Left lung (tissue), 10 donors: ENCODE results near the gene METTL14. TPM values are rescaled to one million over a fixed set of nuclear protein-coding genes. Genes with fewer than 3 reads are reported as not detected.

Source experiments
- ATAC-seq: fragments of 200-7000 bp; cut with Tn5 transposase; one replicate; pipeline ENCODE4 v1.9.1; 2020; ENCODE audit warnings: moderate library complexity
- DNase-seq, 4 donors: peaks; one replicate each; pipeline ENCODE4 v3.0.0-alpha.2; 2013 to 2020
- H3K27ac ChIP-seq, 2 donors: fragments of 200-600 bp; sonication (generic) in 1 of 2; one replicate each; pipeline versions ENCODE4 v1.5.0 to v1.8.0; 2020 to 2021
- H3K27me3 ChIP-seq, 2 donors: fragments of 200-600 bp; sonication (generic) in 1 of 2; one replicate each; pipeline versions ENCODE4 v1.5.0 to v1.8.0; 2020 to 2021
- H3K36me3 ChIP-seq, 2 donors: fragments of 200-600 bp; sonication (generic) in 1 of 2; one replicate each; pipeline versions ENCODE4 v1.5.0 to v1.8.0; 2020 to 2021
- H3K4me1 ChIP-seq, 2 donors: fragments of 200-600 bp; one replicate each; pipeline ENCODE4 v1.8.0; 2021
- H3K4me3 ChIP-seq, 2 donors: fragments of 200-600 bp; sonication (generic) in 1 of 2; one replicate each; pipeline versions ENCODE4 v1.5.0 to v1.8.0; 2020 to 2021; ENCODE audit warnings: mild to moderate bottlenecking in 1 of 2
- H3K9me3 ChIP-seq, 2 donors: fragments of 200-600 bp; sonication (generic) in 1 of 2; one replicate each; pipeline versions ENCODE4 v1.5.0 to v1.8.0; 2020 to 2021
- CTCF ChIP-seq, 2 donors: fragments of 200-600 bp; sonication (generic) in 1 of 2; IDR thresholded peaks; one replicate each; pipeline versions ENCODE4 v1.5.0 to v1.8.0; 2021; ENCODE audit warnings: antibody characterized with exemption in 2 of 2
- intact Hi-C, 2 donors: fragments of 100-400 bp; cut with DNase I; formaldehyde crosslinking; loops; one replicate each; pipeline versions ENCODE4 v1.11.2 to v1.14.2; 2022
- polyA plus RNA-seq, 6 donors: library from polyadenylated mRNA; unstranded; fragments of 120-200 nt; gene quantifications; one replicate each; pipeline ENCODE4 v1.2.1, GENCODE V29; 2013; ENCODE audit not compliant: insufficient read length in 6 of 6
- total RNA-seq, 2 donors: library from RNA; stranded (reverse); fragmentation: NEBNext Ultra II Directional; extraction: Animal tissue kit (Norgen Biotek cat#: 25700); gene quantifications; one replicate each; pipeline ENCODE4 v1.2.1, GENCODE V29; 2021
- donor health status: DM: no; HTN: yes; CAD: no.
- donor health status: DM: no; HTN: no; CAD: no.

Gene METTL14
- total and polyA plus RNA-seq, 8 donors, result 30.6 to 62.9 (median 54.5) TPM

- Histone ChIP-seq H3K27me3 (no peaks in the 10 kb centered on the region), H3K4me1 (peaks cover 18 to 23% of the 10 kb centered on the region in 2 donors), H3K4me3 (no peak overlapping the region), H3K27ac (no peak overlapping the region), H3K36me3 (peaks cover 0 to 82% of the 10 kb centered on the region in 2 donors), H3K9me3 (no peaks in the 10 kb centered on the region)
- no peak for ATAC-seq
- DNase-seq, result no peak
- intact Hi-C loops, result no loop called here
- no peak for TF ChIP-seq CTCF (IDR thresholded peaks at IDR 0.05)
These were observed 76.3 kb downstream of the METTL14 start for GRCh38 chr4:118761397-118762016.

- no peak for TF ChIP-seq CTCF (IDR thresholded peaks at IDR 0.05)
- Histone ChIP-seq H3K27ac (no peak overlapping the region), H3K27me3 (no peaks in the 10 kb centered on the region), H3K4me3 (no peak overlapping the region), H3K9me3 (no peaks in the 10 kb centered on the region), H3K4me1 (peaks cover 18 to 23% of the 10 kb centered on the region in 2 donors), H3K36me3 (peaks cover 0 to 82% of the 10 kb centered on the region in 2 donors)
- DNase-seq (peak in 2 of 4 donors; percentile 32 to 42), ATAC-seq (no peak)
- intact Hi-C loops, result no loop called here
These were observed 77.0 kb downstream of the METTL14 start for GRCh38 chr4:118762155-118762554.

GRCh38 chr4:118762730-118763477 lies 77.7 kb downstream of the METTL14 start:
- no peaks in the 10 kb centered on the region for H3K9me3 ChIP-seq
- intact Hi-C loops, result no loop called here
- peak overlapping the region in 1 of 2 donors; percentile 21 for H3K27ac ChIP-seq
- peak in 2 of 4 donors; percentile 72 to 79 for DNase-seq
- H3K36me3 ChIP-seq, result peaks cover 0 to 82% of the 10 kb centered on the region in 2 donors
- H3K4me3 ChIP-seq, result no peak overlapping the region
- H3K27me3 ChIP-seq, result no peaks in the 10 kb centered on the region
- TF ChIP-seq CTCF (IDR thresholded peaks at IDR 0.05), result no peak
- peaks cover 18 to 23% of the 10 kb centered on the region in 2 donors for H3K4me1 ChIP-seq
- ATAC-seq, result no peak

Other genes starting within 250 kb of the METTL14 start
- gene SEC24D, start 150.7 kb downstream of the METTL14 start, total RNA-seq, result 10 to 100 TPM; 97.0 to 99.4 TPM
- gene SEC24D, start 150.7 kb downstream of the METTL14 start, polyA plus RNA-seq, result 10 to 100 TPM; 40.7 to 57.0 (median 48.4) TPM
- 10 to 100 TPM; 14.4 to 30.7 TPM for gene SYNPO2, start 203.5 kb downstream of the METTL14 start, total RNA-seq
- 1 to 10 TPM; 2.8 to 5.1 (median 4.3) TPM for gene SYNPO2, start 203.5 kb downstream of the METTL14 start, polyA plus RNA-seq